Activated naive CD8-positive, alpha-beta T cell (primary cell): ENCODE measurements around the gene SPDYE16.
A peak's percentile ranks its signal among the peaks of the same experiment; 100 is the strongest.
"Not testable (repeated sequence)": the region's sequence is repeated elsewhere in the genome, so short reads cannot be mapped to it uniquely, and the experiment has no call there.

Experiments used
- H3K27ac Mint-ChIP-seq: one replicate; pipeline ENCODE4 v1.8.0; 2021; ENCODE audit warnings: mixed read lengths
- H3K27me3 Mint-ChIP-seq: one replicate; pipeline ENCODE4 v1.8.0; 2021; ENCODE audit warnings: mixed read lengths
- H3K36me3 Mint-ChIP-seq: one replicate; pipeline ENCODE4 v1.8.0; 2021; ENCODE audit warnings: mixed read lengths
- H3K4me1 Mint-ChIP-seq: one replicate; pipeline ENCODE4 v1.8.0; 2021; ENCODE audit warnings: low read depth, mixed read lengths
- H3K4me3 Mint-ChIP-seq: one replicate; pipeline ENCODE4 v1.8.0; 2021; ENCODE audit warnings: mild to moderate bottlenecking, mixed read lengths
- H3K9me3 Mint-ChIP-seq: one replicate; pipeline ENCODE4 v1.8.0; 2021; ENCODE audit warnings: low read depth, mixed read lengths

SPDYE16 gene

DNA sequence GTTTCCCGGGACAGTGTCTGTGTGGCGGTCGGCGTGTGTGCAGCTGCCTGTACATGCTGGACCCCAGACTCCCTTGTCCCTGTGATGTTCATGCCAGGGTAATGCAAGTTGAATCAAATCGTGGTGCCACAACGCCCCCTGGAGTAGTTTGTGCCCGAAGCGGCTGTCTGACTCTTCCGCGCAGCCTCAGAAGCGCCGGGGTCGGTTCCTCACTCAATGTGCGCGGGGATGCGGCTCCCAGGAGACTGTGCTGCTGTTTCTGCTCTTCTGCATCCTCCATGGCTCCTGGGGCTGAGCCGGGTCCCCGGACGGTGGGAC lies 43.2 kb downstream of the SPDYE16 start:
- not testable (repeated sequence) for H3K27me3 Mint-ChIP-seq, H3K4me1 Mint-ChIP-seq, H3K9me3 Mint-ChIP-seq, H3K27ac Mint-ChIP-seq, H3K36me3 Mint-ChIP-seq, H3K4me3 Mint-ChIP-seq

DNA sequence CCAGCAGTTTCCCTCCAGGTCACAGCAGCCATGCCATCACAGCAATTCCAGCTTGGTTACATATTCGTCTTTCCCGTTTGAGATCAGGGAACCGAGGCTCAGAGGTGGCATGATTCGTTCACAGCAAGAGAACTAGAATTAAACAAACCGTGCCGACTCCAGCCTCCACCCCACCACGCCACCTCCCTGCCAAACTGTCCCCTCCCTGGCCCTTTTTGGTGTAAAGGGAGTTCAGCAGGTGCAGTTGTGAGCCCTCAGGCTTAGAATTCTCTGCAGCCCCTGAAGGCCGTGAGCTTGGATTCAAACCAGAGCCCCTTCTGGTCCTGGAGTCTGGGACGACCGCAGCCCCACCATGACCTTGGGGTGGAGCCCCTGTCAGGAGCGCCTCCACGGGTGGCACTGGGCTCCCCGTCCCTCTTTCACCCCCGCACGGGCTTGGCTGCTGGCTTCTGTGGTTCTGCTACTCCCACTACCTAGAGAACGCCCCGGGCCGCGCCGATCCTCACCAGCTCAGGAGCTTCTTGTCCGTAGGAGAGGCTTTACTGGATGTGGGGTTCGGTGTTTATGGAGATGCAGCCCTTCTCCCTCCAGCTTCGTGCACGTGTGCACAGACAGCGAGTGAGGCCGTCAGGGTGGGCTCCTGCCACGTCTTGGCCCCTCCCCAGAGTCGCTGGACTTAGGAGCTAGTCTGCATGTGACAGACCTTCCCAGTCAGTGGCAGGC lies 43.7 kb downstream of the SPDYE16 start:
- not testable (repeated sequence) for H3K4me1 Mint-ChIP-seq, H3K27me3 Mint-ChIP-seq, H3K9me3 Mint-ChIP-seq, H3K27ac Mint-ChIP-seq, H3K4me3 Mint-ChIP-seq, H3K36me3 Mint-ChIP-seq

DNA sequence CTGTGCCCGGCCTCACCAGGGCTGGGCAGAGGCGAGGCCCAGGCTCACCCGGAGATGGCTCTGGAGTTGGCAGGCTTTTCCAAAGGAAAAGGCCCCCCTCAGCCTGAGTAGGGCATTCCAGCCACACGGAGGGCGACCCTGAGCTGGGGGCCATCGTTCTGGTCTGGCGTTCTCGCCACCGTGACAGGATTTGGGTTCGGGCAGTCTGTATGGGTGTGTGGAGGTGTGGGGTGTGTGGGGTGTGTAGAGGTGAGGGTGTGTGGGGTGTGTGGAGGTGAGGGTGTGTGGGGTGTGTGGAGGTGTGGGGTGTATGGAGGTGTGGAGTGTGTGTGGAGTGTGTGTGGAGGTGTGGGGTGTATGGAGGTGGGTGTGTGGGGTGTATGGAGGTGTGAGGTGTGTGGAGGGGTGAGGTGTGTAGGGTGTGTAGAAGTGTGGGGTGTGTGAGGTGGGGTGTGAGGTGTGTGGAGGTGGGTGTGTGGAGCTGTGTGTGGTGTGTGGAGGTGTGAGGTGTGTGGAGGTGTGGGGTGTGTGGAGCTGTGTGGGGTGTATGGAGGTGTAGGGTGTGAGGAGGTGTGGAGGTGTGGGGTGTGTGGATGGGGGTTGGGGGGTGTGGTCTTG lies 44.4 kb downstream of the SPDYE16 start:
- not testable (repeated sequence) for H3K4me3 Mint-ChIP-seq, H3K9me3 Mint-ChIP-seq, H3K4me1 Mint-ChIP-seq, H3K36me3 Mint-ChIP-seq, H3K27ac Mint-ChIP-seq, H3K27me3 Mint-ChIP-seq

DNA sequence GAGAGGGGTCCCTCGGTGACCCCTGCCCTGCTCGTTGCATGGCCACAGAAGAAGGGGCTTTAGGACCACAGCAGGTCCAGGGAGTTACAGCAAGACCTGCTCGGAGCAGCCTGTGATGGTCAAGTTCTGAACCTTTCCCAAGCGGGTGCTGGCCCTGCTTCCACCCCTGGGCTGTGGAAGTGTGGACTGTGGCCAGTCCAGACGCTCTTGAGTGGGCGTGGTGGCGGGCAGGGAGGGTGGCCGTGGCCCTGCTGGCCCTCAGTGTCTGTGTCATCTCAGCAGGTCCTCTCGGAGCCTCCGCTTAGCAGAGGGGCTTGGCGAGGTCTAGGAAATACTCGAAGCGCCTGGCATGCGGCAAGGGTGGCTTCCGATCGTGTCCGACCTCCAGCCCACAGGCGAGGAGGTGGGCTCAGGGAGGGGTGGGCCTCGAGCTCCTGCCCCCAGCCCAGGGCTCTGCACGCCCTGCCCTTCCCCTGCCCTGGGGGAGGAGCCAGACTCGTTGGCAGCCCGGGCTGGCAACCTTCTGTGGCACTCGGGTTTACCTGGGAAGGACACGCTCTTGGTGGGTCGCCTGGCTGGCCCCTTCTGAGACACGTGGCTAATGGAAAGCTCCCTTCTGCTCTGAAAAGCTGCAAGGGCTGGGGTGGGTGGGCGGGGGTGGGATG lies 45.0 kb downstream of the SPDYE16 start:
- not testable (repeated sequence) for H3K36me3 Mint-ChIP-seq, H3K9me3 Mint-ChIP-seq, H3K4me1 Mint-ChIP-seq, H3K27me3 Mint-ChIP-seq, H3K27ac Mint-ChIP-seq, H3K4me3 Mint-ChIP-seq

DNA sequence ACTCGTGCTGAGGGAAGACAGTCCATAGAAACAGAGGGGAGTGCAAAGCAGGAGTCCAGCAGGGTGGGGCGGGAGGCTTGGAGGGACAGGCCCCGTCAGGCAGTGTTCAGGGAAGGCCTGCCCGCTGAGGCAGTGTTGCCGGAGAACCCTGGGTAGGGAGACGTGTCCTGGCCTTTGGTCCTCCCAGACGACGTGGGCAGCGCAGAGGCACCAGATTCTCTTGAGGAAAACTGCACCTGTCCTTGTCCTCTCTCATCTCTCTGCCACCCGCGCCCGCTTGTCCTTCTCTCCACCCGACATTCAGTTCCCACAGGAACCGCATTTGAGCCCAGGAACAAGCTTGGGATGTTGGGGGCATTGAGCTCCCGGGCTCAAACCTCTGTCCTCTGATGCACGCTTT lies 47.4 kb downstream of the SPDYE16 start:
- not testable (repeated sequence) for H3K27me3 Mint-ChIP-seq, H3K4me3 Mint-ChIP-seq, H3K36me3 Mint-ChIP-seq, H3K9me3 Mint-ChIP-seq, H3K27ac Mint-ChIP-seq, H3K4me1 Mint-ChIP-seq

DNA sequence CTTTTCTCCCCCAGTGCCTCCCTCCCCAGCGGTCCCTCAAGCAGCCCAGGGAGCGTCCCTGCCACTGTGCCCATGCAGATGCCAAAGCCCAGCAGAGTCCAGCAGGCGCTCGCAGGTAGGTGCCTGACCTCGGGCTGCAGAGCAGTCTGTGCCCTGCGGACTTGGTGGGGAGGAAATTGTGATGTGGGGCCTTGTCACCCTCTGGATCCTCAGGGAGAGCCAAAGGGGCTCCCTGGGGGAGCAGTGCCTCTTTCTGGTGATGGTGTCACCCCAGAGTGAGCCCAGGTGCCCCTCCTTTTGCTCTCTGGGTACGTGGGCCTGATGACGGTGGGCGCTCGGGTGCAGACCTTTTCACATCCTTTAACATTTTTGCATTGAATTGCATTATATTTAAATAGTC lies 51.0 kb downstream of the SPDYE16 start:
- not testable (repeated sequence) for H3K4me3 Mint-ChIP-seq, H3K4me1 Mint-ChIP-seq, H3K27ac Mint-ChIP-seq, H3K9me3 Mint-ChIP-seq, H3K27me3 Mint-ChIP-seq, H3K36me3 Mint-ChIP-seq

DNA sequence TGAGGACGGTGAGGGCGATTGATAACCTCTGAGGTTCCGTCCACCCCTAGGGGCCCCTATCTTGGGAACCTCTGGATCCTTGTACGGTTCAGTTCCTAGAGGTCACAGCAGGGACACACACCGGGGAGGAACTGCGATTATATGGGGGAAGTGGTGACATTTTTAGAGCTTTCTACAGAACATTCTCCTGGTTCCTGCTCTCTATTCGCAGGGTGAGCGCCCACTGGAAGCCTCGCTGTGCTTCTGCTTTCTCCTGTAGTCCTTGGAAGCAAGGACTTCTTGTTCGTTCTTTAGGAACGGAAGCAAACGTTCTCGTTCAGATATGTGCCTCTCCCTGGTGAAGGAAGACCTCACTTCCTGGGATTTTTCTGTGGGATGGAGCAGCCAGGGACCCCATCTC lies 55.1 kb downstream of the SPDYE16 start:
- not testable (repeated sequence) for H3K27ac Mint-ChIP-seq, H3K4me1 Mint-ChIP-seq, H3K27me3 Mint-ChIP-seq, H3K36me3 Mint-ChIP-seq, H3K9me3 Mint-ChIP-seq, H3K4me3 Mint-ChIP-seq

DNA sequence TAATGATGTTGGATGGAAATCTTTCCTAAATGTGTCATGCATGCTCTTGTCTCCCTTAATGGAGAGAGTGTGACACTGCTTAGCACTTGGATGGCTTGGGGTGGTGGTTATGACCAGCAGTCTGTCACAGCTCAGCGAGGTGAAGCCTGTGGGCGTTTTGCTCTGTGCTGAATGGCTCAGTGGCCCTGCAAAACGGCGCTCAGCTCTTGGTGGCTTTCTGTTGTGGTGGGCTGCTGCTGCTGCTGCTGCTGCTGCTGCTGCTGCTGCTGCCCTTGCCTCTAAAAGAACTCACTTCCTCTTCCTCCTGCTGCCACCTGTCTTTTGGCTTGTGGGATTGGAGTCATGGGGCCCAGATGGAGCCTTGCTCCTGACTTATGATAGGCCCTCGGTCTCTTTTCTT lies 56.5 kb downstream of the SPDYE16 start:
- H3K4me3 Mint-ChIP-seq, H3K27me3 Mint-ChIP-seq, H3K4me1 Mint-ChIP-seq, H3K36me3 Mint-ChIP-seq, H3K9me3 Mint-ChIP-seq: not testable (repeated sequence)
- peak overlapping the region; percentile 76 for H3K27ac Mint-ChIP-seq

DNA sequence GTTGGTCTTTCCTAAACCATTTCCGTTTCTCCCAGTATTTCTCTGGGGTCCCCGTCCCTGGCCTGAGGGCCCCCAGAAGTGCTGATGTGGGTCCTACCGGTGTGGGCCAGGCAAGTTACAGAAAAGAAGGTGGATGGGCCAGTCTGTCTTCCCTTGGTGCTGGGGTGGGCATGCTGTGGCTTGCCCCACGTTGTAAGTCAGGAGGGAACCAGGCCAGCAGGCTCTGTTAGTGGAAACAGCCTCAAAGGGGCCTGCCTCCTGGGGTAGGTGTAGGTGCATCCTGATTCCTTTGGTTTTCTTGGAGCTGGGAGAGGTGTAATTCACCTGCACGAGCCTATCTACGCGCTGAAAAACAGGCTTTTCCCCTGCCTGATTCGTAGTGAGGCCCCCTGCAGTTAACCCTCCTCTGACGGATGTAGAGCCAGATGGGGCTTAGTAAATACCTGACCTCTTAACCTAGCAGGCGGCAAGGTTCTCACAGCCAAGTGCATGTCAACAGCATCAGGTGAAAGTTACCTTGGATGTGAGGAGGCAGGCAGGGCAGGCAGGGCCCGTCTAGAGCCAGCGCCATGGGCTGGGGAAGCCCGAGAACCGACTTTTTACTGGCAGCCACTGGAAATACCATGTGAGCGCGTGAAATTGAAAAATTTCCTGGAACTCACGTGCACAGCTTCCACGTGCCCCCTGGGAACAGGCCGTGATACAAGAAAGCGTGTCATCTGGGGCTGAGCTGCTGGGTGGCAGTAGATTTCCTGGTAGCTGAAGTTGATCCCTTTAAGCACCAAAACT lies 57.1 kb downstream of the SPDYE16 start:
- H3K9me3 Mint-ChIP-seq, H3K27ac Mint-ChIP-seq: not testable (repeated sequence)

DNA sequence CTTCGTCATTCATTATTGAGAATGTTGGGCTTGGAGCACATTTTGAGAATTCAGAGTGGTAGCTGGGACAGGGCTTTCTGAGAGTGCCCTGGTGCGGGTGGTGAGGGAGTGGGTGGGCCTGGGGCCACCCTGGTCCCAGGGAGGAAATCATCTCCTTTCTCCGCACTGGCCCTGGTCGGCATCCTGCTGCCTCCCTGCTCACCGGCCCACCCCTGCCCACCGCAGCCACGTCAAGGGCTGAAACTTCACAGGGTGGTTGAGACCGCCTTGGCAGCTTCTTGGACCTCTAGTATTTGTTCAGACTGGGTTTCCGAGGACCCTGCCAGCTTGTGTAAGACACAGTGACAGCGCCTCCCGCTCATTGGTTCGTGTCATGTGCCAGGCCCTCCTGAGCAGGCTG lies 58.6 kb downstream of the SPDYE16 start:
- H3K36me3 Mint-ChIP-seq, H3K27me3 Mint-ChIP-seq, H3K4me1 Mint-ChIP-seq, H3K9me3 Mint-ChIP-seq, H3K27ac Mint-ChIP-seq, H3K4me3 Mint-ChIP-seq: not testable (repeated sequence)

More for the DNA sequence above, 57.1 kb downstream of the SPDYE16 start:
- not testable (repeated sequence) for H3K36me3 Mint-ChIP-seq, H3K27me3 Mint-ChIP-seq, H3K4me1 Mint-ChIP-seq, H3K4me3 Mint-ChIP-seq

DNA sequence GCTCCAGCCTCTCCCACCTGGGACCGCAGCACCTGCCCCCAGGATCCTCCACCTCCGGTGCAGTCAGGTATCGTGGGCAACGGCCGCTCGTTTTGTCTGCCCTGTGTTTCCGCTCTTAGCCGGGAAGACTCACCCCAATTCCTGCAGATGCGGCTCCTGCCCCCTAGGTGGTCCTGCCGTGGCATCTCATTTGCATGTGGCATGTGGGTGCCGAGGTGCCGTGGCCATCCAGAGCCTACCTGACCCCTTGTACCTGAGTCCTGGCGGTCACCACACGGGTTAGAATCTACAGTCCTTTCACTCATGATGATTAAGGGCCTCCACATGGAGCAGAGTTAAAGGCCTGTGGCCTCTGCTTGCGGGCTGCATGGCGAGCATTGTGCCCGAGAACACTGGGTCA lies 60.0 kb downstream of the SPDYE16 start:
- H3K36me3 Mint-ChIP-seq, H3K4me3 Mint-ChIP-seq, H3K27me3 Mint-ChIP-seq, H3K9me3 Mint-ChIP-seq, H3K4me1 Mint-ChIP-seq, H3K27ac Mint-ChIP-seq: not testable (repeated sequence)

DNA sequence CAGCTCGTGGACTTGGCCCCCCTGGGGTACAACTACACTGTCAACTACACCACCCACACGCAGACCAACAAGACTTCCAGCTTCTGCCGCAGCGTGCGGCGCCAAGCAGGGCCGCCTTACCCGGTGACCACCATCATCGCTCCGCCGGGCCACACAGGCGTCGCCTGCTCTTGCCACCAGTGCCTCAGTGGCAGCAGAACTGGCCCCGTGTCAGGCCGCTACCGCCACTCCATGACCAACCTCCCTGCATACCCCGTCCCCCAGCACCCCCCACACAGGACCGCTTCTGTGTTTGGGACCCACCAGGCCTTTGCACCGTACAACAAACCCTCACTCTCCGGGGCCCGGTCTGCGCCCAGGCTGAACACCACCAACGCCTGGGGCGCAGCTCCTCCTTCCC lies 60.4 kb downstream of the SPDYE16 start:
- H3K27me3 Mint-ChIP-seq, H3K9me3 Mint-ChIP-seq, H3K4me3 Mint-ChIP-seq, H3K27ac Mint-ChIP-seq, H3K36me3 Mint-ChIP-seq, H3K4me1 Mint-ChIP-seq: not testable (repeated sequence)
